NOMO-1 treated with dmso at 0.1 percent for 144 hours (cell line): ENCODE results near the gene SUSD6.
A peak's percentile ranks its signal among the peaks of the same experiment; 100 is the strongest.
"Not testable (repeated sequence)": the region's sequence is repeated elsewhere in the genome, so short reads cannot be mapped to it uniquely, and the experiment has no call there.

ENCODE experiments used
- DNase-seq: peaks from one replicate; lab custom pipeline; 2025; ENCODE audit not compliant: unreplicated experiment; lab: John Stamatoyannopoulos, UW

Gene SUSD6

GRCh38 chr14:69591317-69591716 lies 20.1 kb upstream of the SUSD6 start:
- DNase-seq: no peak

GRCh38 chr14:69593018-69593677 lies 18.2 kb upstream of the SUSD6 start:
- no peak for DNase-seq

- no peak for DNase-seq
Observed at GRCh38 chr14:69594846-69595245, 16.6 kb upstream of the SUSD6 start.

GRCh38 chr14:69595336-69595735 lies 16.1 kb upstream of the SUSD6 start:
- DNase-seq: no peak

- DNase-seq: not testable (repeated sequence)
Observed at GRCh38 chr14:69599431-69599830, 12.0 kb upstream of the SUSD6 start.

- no peak for DNase-seq
Observed at GRCh38 chr14:69600304-69600891, 11.0 kb upstream of the SUSD6 start.

GRCh38 chr14:69605738-69606137 lies 5.7 kb upstream of the SUSD6 start:
- DNase-seq: no peak

- DNase-seq: no peak
Observed at GRCh38 chr14:69606258-69607184, 4.9 kb upstream of the SUSD6 start.

- no peak for DNase-seq
Observed at GRCh38 chr14:69610020-69610873, 1.1 kb upstream of the SUSD6 start.

- no peak for DNase-seq
Observed at GRCh38 chr14:69610874-69611171, 573 bp upstream of the SUSD6 start.

- no peak for DNase-seq
Observed at GRCh38 chr14:69612014-69612782, 802 bp downstream of the SUSD6 start.

- DNase-seq: no peak
Observed at GRCh38 chr14:69612783-69613130, 1.4 kb downstream of the SUSD6 start.

- no peak for DNase-seq
Observed at GRCh38 chr14:69613312-69614073, 2.1 kb downstream of the SUSD6 start.

- peak; percentile 77 for DNase-seq
Observed at GRCh38 chr14:69614592-69614991, 3.2 kb downstream of the SUSD6 start.

- DNase-seq: no peak
Observed at GRCh38 chr14:69615121-69615495, 3.7 kb downstream of the SUSD6 start.

- DNase-seq: peak; percentile 78
Observed at GRCh38 chr14:69615496-69616407, 4.4 kb downstream of the SUSD6 start.

- DNase-seq: no peak
Observed at GRCh38 chr14:69616408-69616773, 5.0 kb downstream of the SUSD6 start.

- no peak for DNase-seq
Observed at GRCh38 chr14:69617796-69618195, 6.4 kb downstream of the SUSD6 start.

GRCh38 chr14:69619012-69619411 lies 7.6 kb downstream of the SUSD6 start:
- no peak for DNase-seq
